Choroid plexus epithelial cell (primary cell): Measurements from ENCODE around the gene SQOR.
A peak's percentile ranks its signal among the peaks of the same experiment; 100 is the strongest.

ENCODE experiments used
- DNase-seq: peaks from one replicate; pipeline ENCODE4 v3.0.0-alpha.2; 2010; ENCODE audit warnings: low read depth
- H3K4me3 ChIP-seq: 2 replicates; pipeline ENCODE4 v1.5.1; 2011; ENCODE audit warnings: low read depth, mild to moderate bottlenecking, control low read depth, low read length, moderate library complexity
- TF ChIP-seq, protein P1 (sequence below): conservative IDR thresholded peaks from 2 replicates; pipeline ENCODE4 v1.5.1; 2011; ENCODE audit warnings: low read depth, mild to moderate bottlenecking, control low read depth, inconsistent platforms, low read length, moderate library complexity

SQOR gene

GRCh38 chr15:45657764-45658545, 23.1 kb downstream of the SQOR start:
- TF ChIP-seq, protein P1, sequence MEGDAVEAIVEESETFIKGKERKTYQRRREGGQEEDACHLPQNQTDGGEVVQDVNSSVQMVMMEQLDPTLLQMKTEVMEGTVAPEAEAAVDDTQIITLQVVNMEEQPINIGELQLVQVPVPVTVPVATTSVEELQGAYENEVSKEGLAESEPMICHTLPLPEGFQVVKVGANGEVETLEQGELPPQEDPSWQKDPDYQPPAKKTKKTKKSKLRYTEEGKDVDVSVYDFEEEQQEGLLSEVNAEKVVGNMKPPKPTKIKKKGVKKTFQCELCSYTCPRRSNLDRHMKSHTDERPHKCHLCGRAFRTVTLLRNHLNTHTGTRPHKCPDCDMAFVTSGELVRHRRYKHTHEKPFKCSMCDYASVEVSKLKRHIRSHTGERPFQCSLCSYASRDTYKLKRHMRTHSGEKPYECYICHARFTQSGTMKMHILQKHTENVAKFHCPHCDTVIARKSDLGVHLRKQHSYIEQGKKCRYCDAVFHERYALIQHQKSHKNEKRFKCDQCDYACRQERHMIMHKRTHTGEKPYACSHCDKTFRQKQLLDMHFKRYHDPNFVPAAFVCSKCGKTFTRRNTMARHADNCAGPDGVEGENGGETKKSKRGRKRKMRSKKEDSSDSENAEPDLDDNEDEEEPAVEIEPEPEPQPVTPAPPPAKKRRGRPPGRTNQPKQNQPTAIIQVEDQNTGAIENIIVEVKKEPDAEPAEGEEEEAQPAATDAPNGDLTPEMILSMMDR = no peak
- H3K4me3 ChIP-seq = no peak overlapping the region
- DNase-seq = no peak

DNA sequence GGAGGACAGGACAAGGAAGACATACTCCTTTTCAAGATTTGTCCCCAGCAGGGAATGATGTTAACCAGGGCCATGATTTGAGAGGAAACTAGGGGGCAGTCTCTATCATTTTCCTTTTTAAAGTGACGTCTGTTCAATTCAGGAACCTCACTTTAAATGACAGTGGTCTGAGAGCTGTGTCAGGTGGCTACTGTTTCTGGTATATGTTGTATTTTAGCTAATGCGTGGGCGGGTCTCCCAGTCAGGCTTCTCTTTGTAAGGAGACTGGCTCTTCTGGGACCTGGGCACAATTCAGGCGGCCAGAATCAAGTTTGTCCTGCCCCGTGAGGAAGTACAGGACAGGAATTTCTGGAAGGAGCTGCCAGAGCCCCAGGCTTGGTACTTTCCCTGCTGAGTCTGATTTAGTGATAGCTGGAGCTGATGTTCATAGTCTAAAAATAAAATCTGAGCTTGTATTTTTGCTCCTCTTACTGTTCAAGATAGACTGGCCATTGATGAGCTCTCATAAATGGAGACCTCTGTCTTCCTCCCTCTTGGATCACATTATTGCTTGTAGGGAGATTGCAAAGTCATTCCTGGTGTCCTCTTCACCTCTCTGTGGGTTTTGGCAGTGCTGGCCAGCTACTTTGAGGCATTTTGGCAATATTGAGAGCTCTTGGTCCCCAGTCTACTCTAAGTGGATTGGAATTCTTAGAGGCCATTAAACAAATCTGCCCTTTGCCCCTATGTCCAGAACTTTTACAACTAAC, 25.6 kb downstream of the SQOR start:
- TF ChIP-seq, protein P1 = peak; percentile 14
- no peak overlapping the region for H3K4me3 ChIP-seq
- DNase-seq = no peak

DNA sequence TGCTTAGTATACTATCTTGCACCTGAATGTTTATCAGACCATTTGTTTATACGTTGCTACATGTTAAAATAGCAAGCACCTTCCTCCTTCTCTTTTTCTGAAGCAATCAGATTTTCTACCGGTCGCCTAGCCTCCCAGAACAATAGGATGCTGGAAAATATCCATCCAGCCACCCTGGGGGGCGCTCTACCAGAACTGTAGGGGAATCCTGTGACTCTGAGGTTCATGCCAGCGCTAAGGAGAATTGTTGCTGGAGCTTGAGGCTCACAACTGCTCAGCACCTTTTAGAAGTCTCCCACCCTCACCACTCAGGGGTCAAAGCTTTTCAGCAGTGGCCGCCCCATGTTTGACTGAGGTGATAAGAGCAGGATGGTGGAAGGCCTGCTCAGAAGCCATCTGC, 27.5 kb downstream of the SQOR start:
- H3K4me3 ChIP-seq = no peak overlapping the region
- DNase-seq = no peak
- TF ChIP-seq, protein P1 = no peak

- no peak overlapping the region for H3K4me3 ChIP-seq
- peak; percentile 72 for DNase-seq
- TF ChIP-seq, protein P1 = no peak
Observed at GRCh38 chr15:45664451-45664850, 29.6 kb downstream of the SQOR start.

DNA sequence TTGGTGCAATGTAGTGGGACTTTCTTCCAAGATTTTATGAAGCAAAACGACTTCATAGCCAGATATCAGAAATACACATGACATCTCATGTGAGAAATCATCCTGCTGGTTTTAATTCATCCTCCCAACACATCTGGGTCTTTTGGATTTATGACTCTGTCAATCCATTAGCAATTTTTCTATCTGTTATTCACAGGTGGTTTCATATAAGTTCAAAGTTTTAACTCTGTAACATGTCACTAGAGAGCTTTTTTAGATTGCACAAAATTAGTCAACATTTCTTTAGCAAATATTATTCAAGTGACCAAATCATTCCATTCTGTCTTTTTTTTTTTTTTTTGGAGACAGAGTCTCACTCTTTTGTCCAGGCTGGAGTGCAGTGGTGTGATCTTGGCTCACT, 30.4 kb downstream of the SQOR start:
- DNase-seq = no peak
- TF ChIP-seq, protein P1 = no peak
- H3K4me3 ChIP-seq = no peak overlapping the region

DNA sequence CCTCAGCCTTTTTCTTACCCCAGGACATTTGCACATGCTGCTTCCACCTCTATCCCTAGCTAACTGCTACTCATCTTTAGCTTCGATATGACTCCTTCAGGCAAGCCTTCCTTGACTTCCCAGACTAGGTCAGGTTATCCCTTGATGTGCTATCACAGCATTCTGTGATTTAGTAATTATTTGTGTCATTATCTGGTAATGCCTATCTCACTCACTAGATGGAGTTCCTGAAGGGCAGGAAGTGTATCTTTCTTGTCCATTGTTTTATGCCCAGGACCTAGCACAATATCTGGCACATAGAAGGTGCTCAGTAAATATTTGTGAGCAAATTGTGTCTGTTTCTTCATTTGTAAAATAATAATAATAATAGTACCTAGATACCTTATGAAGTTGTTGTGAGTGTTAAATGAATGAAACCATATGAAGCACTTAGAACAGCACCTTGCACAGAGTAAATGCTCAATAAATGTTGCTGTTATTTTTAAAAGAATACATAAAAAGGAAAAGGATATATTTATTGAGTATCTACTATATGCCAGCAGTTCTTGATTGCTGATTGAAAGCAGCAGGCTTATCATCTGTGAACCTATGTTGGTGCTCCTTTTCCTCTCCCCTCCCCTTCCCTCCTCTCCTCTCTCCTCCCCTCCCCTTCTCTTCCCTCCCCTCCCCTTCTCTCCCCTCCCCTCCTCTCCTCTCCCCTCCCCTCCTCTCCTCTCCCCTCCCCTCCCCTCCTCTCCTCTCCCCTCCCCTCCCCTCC, 31.5 kb downstream of the SQOR start:
- TF ChIP-seq, protein P1 = peak; percentile 2
- H3K4me3 ChIP-seq = no peak overlapping the region
- no peak for DNase-seq
